ENCODE measurements around the gene AP5S1.

- TF ChIP-seq, protein P1, sequence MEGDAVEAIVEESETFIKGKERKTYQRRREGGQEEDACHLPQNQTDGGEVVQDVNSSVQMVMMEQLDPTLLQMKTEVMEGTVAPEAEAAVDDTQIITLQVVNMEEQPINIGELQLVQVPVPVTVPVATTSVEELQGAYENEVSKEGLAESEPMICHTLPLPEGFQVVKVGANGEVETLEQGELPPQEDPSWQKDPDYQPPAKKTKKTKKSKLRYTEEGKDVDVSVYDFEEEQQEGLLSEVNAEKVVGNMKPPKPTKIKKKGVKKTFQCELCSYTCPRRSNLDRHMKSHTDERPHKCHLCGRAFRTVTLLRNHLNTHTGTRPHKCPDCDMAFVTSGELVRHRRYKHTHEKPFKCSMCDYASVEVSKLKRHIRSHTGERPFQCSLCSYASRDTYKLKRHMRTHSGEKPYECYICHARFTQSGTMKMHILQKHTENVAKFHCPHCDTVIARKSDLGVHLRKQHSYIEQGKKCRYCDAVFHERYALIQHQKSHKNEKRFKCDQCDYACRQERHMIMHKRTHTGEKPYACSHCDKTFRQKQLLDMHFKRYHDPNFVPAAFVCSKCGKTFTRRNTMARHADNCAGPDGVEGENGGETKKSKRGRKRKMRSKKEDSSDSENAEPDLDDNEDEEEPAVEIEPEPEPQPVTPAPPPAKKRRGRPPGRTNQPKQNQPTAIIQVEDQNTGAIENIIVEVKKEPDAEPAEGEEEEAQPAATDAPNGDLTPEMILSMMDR (optimal IDR thresholded peaks at IDR 0.05 in 1 of 3, IDR thresholded peaks at IDR 0.05 in 1 of 3, conservative IDR thresholded peaks at IDR 0.05 in 1 of 3; ENCODE audit: extremely low read depth in 1 of 3, insufficient read depth in 2 of 3, low read length in 3 of 3): no peak
- no peak for TF ChIP-seq EZH2 (IDR thresholded peaks at IDR 0.05; ENCODE audit: low read length)
Observed at GRCh38 chr20:3811467-3812258, 8.7 kb upstream of the AP5S1 start.
